ENCODE measurements around the gene P2RX7. TPM values are rescaled to one million over a fixed set of nuclear protein-coding genes. Genes with fewer than 3 reads are reported as not detected.

The P2RX7 gene
- polyA plus RNA-seq, 3 donors, result 12.3 to 66.3 (median 20.5) TPM

DNA sequence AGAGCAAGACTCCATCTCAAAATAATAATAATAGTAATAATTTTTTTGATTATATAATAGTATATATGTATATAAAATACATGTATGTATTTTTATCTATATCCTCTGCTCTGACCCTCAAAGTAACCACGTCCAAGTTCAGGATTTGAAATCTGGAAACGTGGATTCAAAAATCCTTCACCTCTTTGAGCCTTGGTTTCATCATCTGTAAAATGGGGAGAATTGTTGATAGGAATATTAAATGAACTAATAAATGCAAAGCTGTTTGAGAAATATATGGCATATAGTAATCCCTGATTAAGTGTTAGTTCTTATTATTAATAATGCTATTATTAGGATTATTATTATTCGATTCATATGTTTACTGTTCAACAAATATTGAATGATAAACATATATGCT, 2.6 kb downstream of the P2RX7 start:
- Histone ChIP-seq H4K20me1 (ENCODE audit: insufficient read depth, low read length) (no peaks in the 10 kb centered on the region), H3K79me2 (ENCODE audit: insufficient read depth, low read length) (peaks cover 73% of the 10 kb centered on the region), H3K4me2 (replicated peaks; ENCODE audit: extremely low read depth, low read length, poor library complexity, severe bottlenecking) (no peak overlapping the region), H3K4me1 (ENCODE audit: control insufficient read depth in 1 of 2, insufficient read depth in 2 of 2, low read length in 2 of 2) (peaks cover 44 to 69% of the 10 kb centered on the region in 2 donors), H3K27ac (ENCODE audit: low read depth in 1 of 2, low read length in 2 of 2) (no peak overlapping the region), H3K27me3 (ENCODE audit: control insufficient read depth in 2 of 2, insufficient read depth in 2 of 2, low read length in 2 of 2) (no peaks in the 10 kb centered on the region), H3K9ac (ENCODE audit: insufficient read depth, low read length, poor library complexity, severe bottlenecking) (no peak overlapping the region), H3K36me3 (replicated peaks in 1 of 2; ENCODE audit: control insufficient read depth in 1 of 2, insufficient read depth in 2 of 2, low read length in 2 of 2) (peaks cover 14 to 33% of the 10 kb centered on the region in 2 donors), H3K4me3 (replicated peaks in 1 of 3; ENCODE audit: low read depth in 2 of 3, low read length in 3 of 3) (no peak overlapping the region), H3K9me3 (replicated peaks in 1 of 2; ENCODE audit: control insufficient read depth in 1 of 2, insufficient read depth in 1 of 2, low read length in 2 of 2) (no peaks in the 10 kb centered on the region), H2AFZ (ENCODE audit: insufficient read depth, low read depth, low read length, poor library complexity, severe bottlenecking) (no peak overlapping the region)
- Mint-ChIP-seq H3K4me1 (peaks cover 69% of the 10 kb centered on the region), H3K27me3 (ENCODE audit: low read depth in 3 of 3) (peaks cover 0 to 2% (median 2%) of the 10 kb centered on the region in 3 donors), H3K27ac (peak overlapping the region in 3 of 7 donors; percentile 35 to 95 (median 56)), H3K9me3 (peaks cover 0 to 7% (median 0%) of the 10 kb centered on the region in 7 donors), H3K4me3 (peak overlapping the region in 1 of 2 donors; percentile 56), H3K36me3 (peaks cover 27 to 29% of the 10 kb centered on the region in 2 donors)
- DNase-seq, result no peak
- WGBS (ENCODE audit: insufficient coverage), result no CpG with 5 or more reads among the region's 3 CpGs
- intact Hi-C loops (cut with micrococcal nuclease), result no loop called here
- TF ChIP-seq CTCF (IDR thresholded peaks at IDR 0.05), result no peak

- H3K9me3 Mint-ChIP-seq, result peaks cover 0 to 9% (median 2%) of the 10 kb centered on the region in 7 donors
- peaks cover 37 to 42% of the 10 kb centered on the region in 2 donors for H3K36me3 Mint-ChIP-seq
- no peak overlapping the region for H3K4me3 Mint-ChIP-seq
- Histone ChIP-seq H3K36me3 (replicated peaks in 1 of 2; ENCODE audit: control insufficient read depth in 1 of 2, insufficient read depth in 2 of 2, low read length in 2 of 2) (peaks cover 14 to 43% of the 10 kb centered on the region in 2 donors), H3K27me3 (ENCODE audit: control insufficient read depth in 2 of 2, insufficient read depth in 2 of 2, low read length in 2 of 2) (no peaks in the 10 kb centered on the region), H2AFZ (ENCODE audit: insufficient read depth, low read depth, low read length, poor library complexity, severe bottlenecking) (no peak overlapping the region), H4K20me1 (ENCODE audit: insufficient read depth, low read length) (no peaks in the 10 kb centered on the region), H3K9ac (ENCODE audit: insufficient read depth, low read length, poor library complexity, severe bottlenecking) (no peak overlapping the region), H3K27ac (ENCODE audit: low read depth in 1 of 2, low read length in 2 of 2) (peak overlapping the region in 1 of 2 donors; percentile 25), H3K4me3 (replicated peaks in 1 of 3; ENCODE audit: low read depth in 2 of 3, low read length in 3 of 3) (no peak overlapping the region), H3K4me1 (ENCODE audit: control insufficient read depth in 1 of 2, insufficient read depth in 2 of 2, low read length in 2 of 2) (peaks cover 48 to 65% of the 10 kb centered on the region in 2 donors), H3K79me2 (ENCODE audit: insufficient read depth, low read length) (peaks cover 95% of the 10 kb centered on the region), H3K9me3 (replicated peaks in 1 of 2; ENCODE audit: control insufficient read depth in 1 of 2, insufficient read depth in 1 of 2, low read length in 2 of 2) (no peaks in the 10 kb centered on the region), H3K4me2 (replicated peaks; ENCODE audit: extremely low read depth, low read length, poor library complexity, severe bottlenecking) (no peak overlapping the region)
- 98% methylated on average over 3 of the region's 4 CpGs for WGBS (ENCODE audit: insufficient coverage)
- H3K27me3 Mint-ChIP-seq (ENCODE audit: low read depth in 3 of 3), result peaks cover 0 to 2% (median 2%) of the 10 kb centered on the region in 3 donors
- H3K27ac Mint-ChIP-seq, result peak overlapping the region in 5 of 7 donors; percentile 21 to 81 (median 30)
- H3K4me1 Mint-ChIP-seq, result peaks cover 68% of the 10 kb centered on the region
- intact Hi-C loops (cut with micrococcal nuclease), result no loop called here
- TF ChIP-seq CTCF (IDR thresholded peaks at IDR 0.05), result no peak
- DNase-seq, result no peak
Observed at GRCh38 chr12:121137512-121137911, 4.8 kb downstream of the P2RX7 start.
